GM18526 (cell line): ENCODE data around the gene FAM114A2.

Source experiments
- POLR2A ChIP-seq: IDR thresholded peaks from 3 replicates; pipeline ENCODE4 v1.6.1; 2011; ENCODE audit not compliant: insufficient read length; ENCODE audit errors: extremely low read depth

The FAM114A2 gene

DNA sequence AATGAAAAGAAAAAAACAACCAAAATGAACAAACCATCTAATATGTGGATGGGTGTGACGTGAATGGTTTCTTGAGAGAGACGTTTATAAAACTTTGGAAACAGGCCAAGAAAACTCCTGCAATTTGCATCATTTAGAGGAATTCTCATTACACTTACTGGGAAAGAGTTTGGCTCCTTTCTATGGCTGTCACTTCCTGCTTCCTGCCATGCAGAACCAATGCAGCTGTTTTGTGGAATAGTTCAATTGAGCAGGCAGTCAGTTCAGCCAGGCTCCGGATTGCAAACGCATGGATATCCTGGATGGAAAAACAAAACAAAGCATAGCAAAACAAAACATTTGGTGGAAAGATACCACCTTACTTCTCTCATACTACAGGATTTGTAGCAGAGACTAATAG, 36.6 kb downstream of the FAM114A2 start:
- no peak for TF ChIP-seq POLR2A

DNA sequence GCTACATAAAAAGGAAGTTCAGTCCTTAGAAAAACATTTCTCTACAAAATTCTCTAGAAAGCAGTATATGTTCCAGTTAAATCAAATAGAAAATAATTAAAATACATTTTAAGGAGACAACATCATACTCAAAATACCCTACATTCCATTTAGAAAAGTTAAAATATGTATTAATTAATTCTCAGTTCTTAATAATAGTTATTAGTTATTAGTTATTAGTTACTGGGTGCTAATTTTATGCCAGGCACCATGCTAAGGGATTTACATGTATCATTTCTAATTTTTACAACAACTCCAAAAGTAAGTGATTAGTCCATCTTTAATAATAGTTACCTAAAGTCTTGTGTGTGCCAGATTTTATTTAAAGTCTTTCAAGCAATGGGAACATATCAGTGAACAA, 38.0 kb downstream of the FAM114A2 start:
- no peak for TF ChIP-seq POLR2A

GRCh38 chr5:153999995-154000394, 38.7 kb downstream of the FAM114A2 start:
- no peak for TF ChIP-seq POLR2A

DNA sequence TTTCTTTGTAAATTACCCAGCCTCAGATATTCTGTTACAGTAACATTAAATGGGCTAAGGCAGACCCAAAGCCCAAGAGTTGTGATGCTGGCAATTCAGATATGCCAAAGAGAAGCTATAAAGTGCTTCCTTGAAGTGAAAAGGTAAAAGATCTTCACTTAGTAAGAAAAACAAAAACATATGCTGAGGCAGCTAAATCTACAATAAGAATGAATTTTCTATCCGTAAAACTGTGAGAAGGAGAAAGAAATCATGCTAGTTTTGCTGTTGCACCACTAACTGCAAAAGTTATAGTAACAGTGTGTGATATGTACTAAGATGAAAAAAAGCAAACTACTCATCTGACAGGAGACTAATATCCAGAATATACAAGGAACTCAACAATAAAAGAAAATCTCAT, 39.9 kb downstream of the FAM114A2 start:
- TF ChIP-seq POLR2A = no peak

DNA sequence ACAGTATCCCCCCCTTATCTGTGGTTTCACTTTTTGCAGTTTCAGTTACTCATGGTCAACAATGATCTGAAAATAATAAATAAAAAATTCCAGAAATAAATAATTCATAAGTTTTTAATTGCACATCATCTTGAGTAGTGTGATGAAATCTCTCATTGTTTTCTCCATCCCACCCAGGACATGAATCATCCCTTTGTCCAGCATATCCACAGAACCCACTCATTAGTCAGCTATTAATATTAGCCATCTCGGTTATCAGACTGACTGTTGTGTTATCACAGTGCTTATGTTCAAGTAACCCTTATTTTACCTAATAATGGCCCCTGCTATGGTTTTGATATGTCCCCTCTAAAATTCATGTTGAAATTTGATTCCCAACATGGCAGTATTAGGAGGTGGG, 40.7 kb downstream of the FAM114A2 start:
- TF ChIP-seq POLR2A = no peak

DNA sequence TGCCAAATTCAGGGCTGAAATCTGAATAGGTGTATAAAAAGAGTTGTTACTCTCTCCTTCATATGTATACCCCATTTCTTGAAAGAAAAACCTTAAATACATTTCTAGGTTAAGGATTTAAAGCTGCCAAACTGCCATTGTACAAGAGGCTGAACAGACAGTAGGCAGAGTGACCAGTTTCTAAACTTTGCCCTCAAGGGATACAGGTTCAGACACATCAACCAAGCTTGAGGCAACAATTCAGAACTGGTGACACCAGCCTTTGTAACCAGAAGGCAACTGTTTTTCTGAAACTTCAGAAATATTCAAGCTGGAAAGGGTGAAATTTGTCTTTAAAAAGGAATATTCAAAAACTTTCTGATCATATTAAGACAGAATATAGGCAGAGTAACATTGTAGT, 47.5 kb downstream of the FAM114A2 start:
- no peak for TF ChIP-seq POLR2A

- no peak for TF ChIP-seq POLR2A
Observed at GRCh38 chr5:153988510-153988909, 50.2 kb downstream of the FAM114A2 start.

- TF ChIP-seq POLR2A = no peak
Observed at GRCh38 chr5:153987301-153987700, 51.4 kb downstream of the FAM114A2 start.

GRCh38 chr5:153985498-153985897, 53.2 kb downstream of the FAM114A2 start:
- TF ChIP-seq POLR2A = no peak

DNA sequence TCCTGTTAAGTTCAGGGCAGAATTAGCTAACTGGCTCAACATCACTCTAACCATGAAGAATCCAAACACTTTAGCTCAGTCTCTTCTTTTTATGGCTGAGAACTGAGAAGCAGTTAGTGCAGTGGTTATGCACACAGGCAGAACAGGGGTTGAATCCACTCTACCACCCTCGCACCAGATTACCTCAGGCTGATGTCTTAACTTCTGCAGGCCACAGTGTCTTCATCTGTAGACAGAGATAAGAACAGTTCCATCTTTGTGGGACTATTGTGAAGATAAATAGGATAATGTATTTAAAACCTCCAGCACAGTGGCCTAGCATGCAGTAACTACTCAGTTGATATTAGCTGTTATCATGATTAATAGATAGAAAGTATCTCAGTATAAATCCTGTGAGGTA, 54.8 kb downstream of the FAM114A2 start:
- TF ChIP-seq POLR2A = no peak

DNA sequence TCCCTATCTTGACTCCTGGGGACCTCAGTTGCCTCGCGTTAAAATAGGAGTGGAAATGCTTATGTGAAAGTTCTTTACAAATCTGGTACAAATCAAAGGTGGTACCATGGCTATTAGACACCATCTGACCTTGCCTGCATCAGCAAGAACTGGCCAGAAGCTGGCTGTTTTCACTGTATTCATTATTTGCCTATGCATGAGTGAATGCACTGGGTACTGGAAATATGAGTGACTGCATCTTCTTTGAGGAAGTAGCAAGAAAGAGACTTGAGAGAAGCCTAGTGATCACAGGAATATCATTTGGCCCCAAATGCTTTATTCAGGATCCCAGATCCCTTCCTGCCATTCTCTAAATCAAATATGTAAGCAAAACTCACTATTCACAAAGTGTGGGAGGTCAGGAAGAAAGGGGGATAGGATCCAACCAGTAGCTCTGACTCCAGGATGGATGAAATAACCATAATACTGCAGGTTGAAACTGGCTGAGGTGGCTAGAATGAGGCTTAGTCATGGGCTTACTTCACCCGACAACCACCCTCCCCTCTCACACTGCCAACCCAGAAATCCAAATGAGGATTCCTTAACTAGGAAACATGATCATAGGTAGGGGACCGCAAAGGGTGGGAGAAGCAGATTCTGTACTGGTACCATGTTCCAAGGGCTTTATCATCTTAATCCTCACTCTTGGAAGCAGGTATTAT, 56.7 kb downstream of the FAM114A2 start:
- TF ChIP-seq POLR2A = no peak

DNA sequence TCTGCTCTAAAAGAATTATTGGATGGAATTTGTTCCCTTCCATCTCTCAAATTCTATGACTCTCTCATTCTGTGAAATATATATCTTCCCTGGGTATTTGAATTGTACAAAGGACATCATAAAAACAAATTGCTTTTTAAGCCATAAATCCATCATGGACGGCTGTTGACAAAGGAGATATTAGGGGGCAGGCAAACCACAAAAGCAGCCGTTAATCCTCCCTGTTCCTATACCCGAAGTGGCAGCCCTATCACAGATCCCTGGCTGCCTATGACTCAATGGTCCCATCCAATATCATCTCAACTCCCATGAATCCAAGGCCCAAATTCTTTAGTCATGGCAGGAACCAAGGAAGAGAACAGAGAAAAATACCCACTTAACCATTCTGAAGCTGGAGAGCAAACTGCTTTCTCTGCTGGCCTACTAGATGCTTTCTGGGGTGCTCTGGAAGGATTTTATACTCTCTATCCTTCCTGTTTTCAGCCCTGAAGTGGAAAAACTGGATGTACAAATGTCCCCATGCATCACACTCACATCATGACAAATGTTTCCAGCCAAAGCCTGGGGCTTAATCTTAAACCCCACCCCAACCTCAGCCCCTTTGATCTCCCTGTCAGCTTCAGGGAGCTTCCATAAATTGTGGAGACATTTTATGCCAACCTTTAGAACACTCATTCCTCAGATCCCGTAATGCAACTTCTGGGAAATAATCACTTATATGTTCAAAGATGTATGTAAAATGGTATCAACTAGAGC, 59.5 kb downstream of the FAM114A2 start:
- no peak for TF ChIP-seq POLR2A

DNA sequence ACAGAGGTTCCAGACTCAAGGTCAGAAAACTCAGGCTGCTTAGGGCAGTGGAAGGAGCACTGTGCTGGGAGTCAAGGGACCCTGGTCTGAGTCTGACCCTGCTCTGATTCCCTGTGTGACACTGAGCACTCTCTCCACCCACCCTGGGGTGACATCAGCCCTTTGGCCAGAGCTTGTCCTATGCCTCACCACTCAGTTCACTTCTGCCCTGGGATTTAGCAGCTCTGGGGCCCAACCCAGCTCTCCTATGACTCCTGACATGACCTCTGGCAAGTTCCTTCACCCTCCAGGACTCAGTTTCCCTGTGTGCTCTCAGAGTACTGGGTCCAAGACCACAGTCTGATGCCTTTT, 63.9 kb downstream of the FAM114A2 start:
- TF ChIP-seq POLR2A = no peak

DNA sequence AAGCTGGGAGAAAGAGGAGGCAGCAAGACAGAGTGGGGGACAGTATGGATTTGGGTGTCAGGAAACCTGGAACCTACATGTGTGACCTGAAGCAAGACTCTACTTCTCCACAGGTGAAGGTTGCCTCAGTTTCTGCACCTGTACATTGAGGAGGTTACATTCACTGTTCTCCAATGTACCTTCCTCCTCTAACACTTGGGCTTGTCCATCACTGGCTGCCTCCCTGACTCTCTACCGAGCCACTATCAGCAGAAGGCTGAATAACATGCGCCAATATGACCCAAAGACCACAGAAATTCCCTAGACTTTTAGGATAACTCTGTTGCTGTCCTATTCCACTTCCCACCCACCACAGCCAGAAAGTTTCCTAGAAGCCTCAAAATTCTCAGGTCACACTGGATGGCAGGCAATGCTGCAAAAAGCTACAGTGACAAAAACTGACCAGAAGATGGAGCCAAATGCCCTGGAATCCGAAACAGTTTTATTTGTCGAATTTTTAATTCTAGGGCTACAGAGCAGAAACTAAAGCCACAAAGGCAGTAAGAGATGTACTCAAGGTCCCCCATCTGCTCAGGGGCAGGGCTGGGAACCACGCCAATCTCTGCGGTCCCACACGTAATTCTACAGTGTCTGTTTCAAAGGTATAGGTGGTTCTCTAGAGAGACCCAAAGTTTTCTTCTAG, 64.4 kb downstream of the FAM114A2 start:
- TF ChIP-seq POLR2A = no peak

GRCh38 chr5:153972240-153972639, 66.5 kb downstream of the FAM114A2 start:
- no peak for TF ChIP-seq POLR2A

GRCh38 chr5:153970496-153970895, 68.2 kb downstream of the FAM114A2 start:
- TF ChIP-seq POLR2A = no peak
